Tongue (tissue), 2 donors: ENCODE measurements around the gene PRSS1. TPM values are rescaled to one million over a fixed set of nuclear protein-coding genes. Genes with fewer than 3 reads are reported as not detected.
A peak's percentile ranks its signal among the peaks of the same experiment; 100 is the strongest.
"Not testable (repeated sequence)": the region's sequence is repeated elsewhere in the genome, so short reads cannot be mapped to it uniquely, and the experiment has no call there.

Experiments
- DNase-seq: peaks from one replicate; pipeline ENCODE4 v3.0.0-alpha.2; 2015
- total RNA-seq: library from RNA; depleted of rRNA; stranded (reverse); fragments of >200 nt; gene quantifications from one replicate; pipeline ENCODE4 v1.2.3, GENCODE V29; 2014

PRSS1 gene
- total RNA-seq, 1 donor from 2014 or later = not detected

GRCh38 chr7:142773937-142774744, 24.9 kb downstream of the PRSS1 start:
- no peak for DNase-seq

GRCh38 chr7:142774826-142775225, 25.6 kb downstream of the PRSS1 start:
- DNase-seq = no peak

- peak; percentile 20 for DNase-seq
Measured at GRCh38 chr7:142775351-142776115, 26.3 kb downstream of the PRSS1 start.

GRCh38 chr7:142776206-142776844, 27.1 kb downstream of the PRSS1 start:
- DNase-seq = no peak

GRCh38 chr7:142776845-142777225, 27.6 kb downstream of the PRSS1 start:
- DNase-seq = not testable (repeated sequence)

- no peak for DNase-seq
Measured at GRCh38 chr7:142777318-142777717, 28.0 kb downstream of the PRSS1 start.

GRCh38 chr7:142782922-142783900, 33.9 kb downstream of the PRSS1 start:
- DNase-seq = peak; percentile 95

- DNase-seq = no peak
Measured at GRCh38 chr7:142784096-142784495, 34.8 kb downstream of the PRSS1 start.

GRCh38 chr7:142784716-142785115, 35.4 kb downstream of the PRSS1 start:
- no peak for DNase-seq

- no peak for DNase-seq
Measured at GRCh38 chr7:142785841-142786250, 36.6 kb downstream of the PRSS1 start.

- no peak for DNase-seq
Measured at GRCh38 chr7:142787034-142787768, 37.9 kb downstream of the PRSS1 start.

- no peak for DNase-seq
Measured at GRCh38 chr7:142787783-142788182, 38.5 kb downstream of the PRSS1 start.

GRCh38 chr7:142788303-142789289, 39.3 kb downstream of the PRSS1 start:
- DNase-seq = no peak

GRCh38 chr7:142789441-142789840, 40.2 kb downstream of the PRSS1 start:
- no peak for DNase-seq

GRCh38 chr7:142790056-142790455, 40.8 kb downstream of the PRSS1 start:
- DNase-seq = no peak

- DNase-seq = no peak
Measured at GRCh38 chr7:142790555-142790954, 41.3 kb downstream of the PRSS1 start.

- no peak for DNase-seq
Measured at GRCh38 chr7:142791502-142791901, 42.2 kb downstream of the PRSS1 start.

GRCh38 chr7:142792129-142792528, 42.9 kb downstream of the PRSS1 start:
- no peak for DNase-seq

- DNase-seq = no peak
Measured at GRCh38 chr7:142792593-142792992, 43.3 kb downstream of the PRSS1 start.

- no peak for DNase-seq
Measured at GRCh38 chr7:142793156-142793555, 43.9 kb downstream of the PRSS1 start.
